AG04449 (cell line): ENCODE results near the gene LCN2.

Source experiments
- CTCF ChIA-PET: fragments of 350-600 bp; formaldehyde crosslinking; extraction: SDS; loops from one replicate; lab custom pipeline; 2021; ENCODE audit warnings: antibody characterized with exemption; lab: Yijun Ruan, JAX
- POLR2A ChIA-PET: fragments of 400-600, 350-600 bp; formaldehyde crosslinking; extraction: SDS; loops from one replicate; lab custom pipeline; 2020; ENCODE audit warnings: antibody characterized with exemption, inconsistent platforms; lab: Yijun Ruan, JAX
- DNase-seq: peaks from one replicate; pipeline ENCODE4 v3.0.0-alpha.2; 2010; ENCODE audit warnings: low read depth, low spot score
- H3K4me3 ChIP-seq: 2 replicates; pipeline ENCODE4 v1.5.1; 2011; ENCODE audit warnings: low read depth, mild to moderate bottlenecking, control low read depth, low read length
- TF ChIP-seq, protein P1 (sequence below): IDR thresholded peaks from one replicate; pipeline ENCODE4 v1.5.1; 2011; ENCODE audit warnings: mild to moderate bottlenecking, moderate library complexity, low read length, control low read depth, inconsistent platforms; ENCODE audit not compliant: insufficient read depth; ENCODE audit errors: missing control alignments

Gene LCN2

DNA sequence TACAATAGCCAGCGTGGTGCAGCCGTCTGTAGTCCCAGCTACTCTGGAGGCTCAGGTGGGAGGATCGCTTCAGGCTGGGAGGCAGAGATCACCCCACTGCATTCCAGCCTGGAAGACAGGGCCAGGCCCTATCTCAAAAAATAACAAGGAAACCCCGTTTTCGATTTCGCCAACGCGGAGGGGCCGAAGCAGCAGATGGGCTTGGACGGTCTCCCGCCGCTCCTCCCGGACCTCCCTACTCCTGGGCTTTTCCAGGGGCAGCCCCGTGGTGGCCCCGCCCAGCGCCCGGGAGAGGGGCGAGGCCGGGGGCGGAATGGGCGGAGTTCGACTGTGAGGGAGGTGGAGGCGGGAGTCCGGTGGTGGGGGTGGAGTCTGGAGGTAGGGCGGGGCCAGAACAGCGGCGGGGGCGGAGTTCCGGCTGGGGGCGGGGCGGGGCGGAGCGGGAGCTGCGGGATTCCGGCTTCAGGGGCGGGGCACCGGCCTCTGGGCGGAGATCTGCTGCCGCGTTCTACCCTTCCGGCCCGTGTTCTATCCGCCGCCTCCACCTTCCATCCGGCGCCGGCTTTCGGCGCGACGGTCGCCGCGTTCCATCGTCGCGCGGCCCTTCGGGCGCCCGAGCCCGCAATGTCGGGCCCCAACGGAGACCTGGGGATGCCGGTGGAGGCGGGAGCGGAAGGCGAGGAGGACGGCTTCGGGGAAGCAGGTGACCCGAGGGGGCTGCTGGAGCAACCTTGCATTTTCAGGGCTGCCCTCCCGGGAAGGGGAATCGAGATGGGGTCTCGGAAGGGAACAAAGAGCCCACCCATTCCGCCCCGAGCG lies 10.7 kb downstream of the LCN2 start, which contains the start of gene BBLN:
TSS of gene BBLN (plus strand) at position 482 of the 819 bp plus-strand sequence. CDS start at position 625, 143 bp downstream.
- CTCF ChIA-PET, result interaction anchor here (1.7 to 2.4 kb wide), 2 partner anchors 27 to 42 kb away, joined by 5 to 9 read pairs; no protein-coding TSS in a partner anchor
- TF ChIP-seq, protein P1, sequence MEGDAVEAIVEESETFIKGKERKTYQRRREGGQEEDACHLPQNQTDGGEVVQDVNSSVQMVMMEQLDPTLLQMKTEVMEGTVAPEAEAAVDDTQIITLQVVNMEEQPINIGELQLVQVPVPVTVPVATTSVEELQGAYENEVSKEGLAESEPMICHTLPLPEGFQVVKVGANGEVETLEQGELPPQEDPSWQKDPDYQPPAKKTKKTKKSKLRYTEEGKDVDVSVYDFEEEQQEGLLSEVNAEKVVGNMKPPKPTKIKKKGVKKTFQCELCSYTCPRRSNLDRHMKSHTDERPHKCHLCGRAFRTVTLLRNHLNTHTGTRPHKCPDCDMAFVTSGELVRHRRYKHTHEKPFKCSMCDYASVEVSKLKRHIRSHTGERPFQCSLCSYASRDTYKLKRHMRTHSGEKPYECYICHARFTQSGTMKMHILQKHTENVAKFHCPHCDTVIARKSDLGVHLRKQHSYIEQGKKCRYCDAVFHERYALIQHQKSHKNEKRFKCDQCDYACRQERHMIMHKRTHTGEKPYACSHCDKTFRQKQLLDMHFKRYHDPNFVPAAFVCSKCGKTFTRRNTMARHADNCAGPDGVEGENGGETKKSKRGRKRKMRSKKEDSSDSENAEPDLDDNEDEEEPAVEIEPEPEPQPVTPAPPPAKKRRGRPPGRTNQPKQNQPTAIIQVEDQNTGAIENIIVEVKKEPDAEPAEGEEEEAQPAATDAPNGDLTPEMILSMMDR, result no peak
- POLR2A ChIA-PET, result interaction anchor here (0.6 to 1.3 kb wide), 2 partner anchors 9 to 44 kb away, joined by 3 read pairs; no protein-coding TSS in a partner anchor
- DNase-seq, result peak; percentile 17
- peak within 1 kb of the TSS; percentile 81 for H3K4me3 ChIP-seq

GRCh38 chr9:128160603-128160987 lies 11.3 kb downstream of the LCN2 start:
- H3K4me3 ChIP-seq, result peak overlapping the region; percentile 81
- ChIA-PET POLR2A (interaction anchor here (0.6 to 1.3 kb wide), 2 partner anchors 9 to 42 kb away, joined by 3 read pairs; no protein-coding TSS in a partner anchor), CTCF (interaction anchor here (1.7 to 2.4 kb wide), 2 partner anchors 27 to 43 kb away, joined by 5 to 9 read pairs; no protein-coding TSS in a partner anchor)
- DNase-seq, result no peak
- TF ChIP-seq, protein P1, result no peak

DNA sequence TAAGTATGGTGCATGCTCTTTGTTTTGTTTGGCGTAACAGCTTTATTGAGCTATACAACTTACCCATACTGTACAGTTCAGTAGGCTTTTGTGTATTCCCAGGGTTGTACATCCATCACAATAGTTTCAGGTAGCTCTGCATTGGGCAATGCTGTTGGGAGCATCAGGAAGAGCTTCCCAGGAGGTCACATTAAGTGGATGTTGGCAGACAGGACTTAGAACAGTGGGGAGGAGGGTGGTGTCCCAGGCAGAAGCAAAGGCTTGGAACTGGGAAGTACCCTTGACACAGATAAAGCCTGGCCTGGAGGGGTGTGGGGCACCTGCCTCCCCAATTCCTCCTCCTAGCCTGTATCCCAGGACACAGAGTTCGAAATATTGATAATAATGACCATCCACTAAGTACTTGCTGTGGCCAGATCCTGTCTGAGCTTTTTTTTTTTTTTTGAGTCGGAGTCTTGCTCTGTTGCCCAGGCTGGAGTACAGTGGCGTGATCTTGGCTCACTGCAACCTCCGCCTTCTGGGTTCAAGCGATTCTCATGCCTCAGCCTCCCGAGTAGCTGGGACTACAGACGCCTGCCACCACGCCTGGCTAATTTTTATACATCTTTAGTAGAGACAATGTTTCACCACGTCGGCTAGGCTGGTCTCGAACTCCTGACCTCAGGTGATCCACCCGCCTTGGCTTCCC lies 12.1 kb downstream of the LCN2 start:
- ChIA-PET CTCF (interaction anchor here (0.8 to 2.4 kb wide), 4 partner anchors 19 to 44 kb away, joined by 3 to 9 read pairs (median 4); no protein-coding TSS in a partner anchor), POLR2A (interaction anchor here (0.6 to 1.3 kb wide), 2 partner anchors 8 to 41 kb away, joined by 3 read pairs; no protein-coding TSS in a partner anchor)
- no peak for DNase-seq
- TF ChIP-seq, protein P1, result no peak
- H3K4me3 ChIP-seq, result peak overlapping the region; percentile 81; the same call in 1 of the 2 replicates

- DNase-seq, result no peak
- POLR2A ChIA-PET, result no interaction called here
- TF ChIP-seq, protein P1, result no peak
- CTCF ChIA-PET, result interaction anchor here (0.8 to 1.1 kb wide), 3 partner anchors 12 to 21 kb away, joined by 3 read pairs; no protein-coding TSS in a partner anchor
- H3K4me3 ChIP-seq, result no peak overlapping the region
These were observed 13.2 kb downstream of the LCN2 start for GRCh38 chr9:128162215-128163026.

GRCh38 chr9:128163027-128163515 lies 13.8 kb downstream of the LCN2 start:
- CTCF ChIA-PET, result interaction anchor here (0.6 to 1.7 kb wide), 3 partner anchors 12 to 28 kb away, joined by 3 to 5 read pairs (median 3); no protein-coding TSS in a partner anchor
- H3K4me3 ChIP-seq, result no peak overlapping the region
- POLR2A ChIA-PET, result no interaction called here
- TF ChIP-seq, protein P1, result no peak
- no peak for DNase-seq
